Fibroblast of lung (primary cell): ENCODE results near the gene RBM33. TPM values are rescaled to one million over a fixed set of nuclear protein-coding genes. Genes with fewer than 3 reads are reported as not detected.
A peak's percentile ranks its signal among the peaks of the same experiment; 100 is the strongest.
"Not testable (repeated sequence)": the region's sequence is repeated elsewhere in the genome, so short reads cannot be mapped to it uniquely, and the experiment has no call there.

Source experiments
- DNase-seq, 2 donors: peaks; one replicate each; pipeline versions ENCODE4 v3.0.0 to v3.0.0-alpha.2; 2010; ENCODE audit warnings: low read depth in 2 of 2
- H2AFZ ChIP-seq: 2 replicates; pipeline ENCODE4 v1.5.1; 2012; ENCODE audit warnings: low read length, control low read depth, inconsistent platforms
- H3K27ac ChIP-seq: 2 replicates; pipeline ENCODE4 v1.5.1; 2011; ENCODE audit warnings: low read length, control low read depth; ENCODE audit not compliant: insufficient read depth
- H3K27me3 ChIP-seq: 2 replicates; pipeline ENCODE4 v1.5.1; 2011; ENCODE audit warnings: mild to moderate bottlenecking, low read length; ENCODE audit not compliant: control insufficient read depth, insufficient read depth
- H3K36me3 ChIP-seq: 2 replicates; pipeline ENCODE4 v1.5.1; 2011; ENCODE audit warnings: low read length; ENCODE audit not compliant: control insufficient read depth, insufficient read depth
- H3K4me1 ChIP-seq: 2 replicates; pipeline ENCODE4 v1.5.1; 2011; ENCODE audit warnings: low read length; ENCODE audit not compliant: control insufficient read depth, insufficient read depth; ENCODE audit errors: extremely low read depth
- H3K4me2 ChIP-seq: 2 replicates; pipeline ENCODE4 v1.5.1; 2011; ENCODE audit warnings: low read length, control low read depth; ENCODE audit not compliant: insufficient read depth; ENCODE audit errors: extremely low read depth
- H3K4me3 ChIP-seq, 4 experiments: fragments of 200-600 bp in 1 of 4; sonication (generic) in 1 of 4; replicated peaks in 1 of 4; 2 replicates each; pipeline ENCODE4 v1.5.1; 2011 to 2016; ENCODE audit warnings: low read length in 4 of 4, low read depth in 3 of 4, mild to moderate bottlenecking in 3 of 4, control low read depth in 2 of 4, inconsistent platforms in 1 of 4, mixed read lengths in 1 of 4; ENCODE audit not compliant: insufficient read depth in 1 of 4; ENCODE audit errors: control extremely low read depth in 1 of 4
- H3K79me2 ChIP-seq: 2 replicates; pipeline ENCODE4 v1.5.1; 2012; ENCODE audit warnings: mild to moderate bottlenecking, low read length, inconsistent platforms; ENCODE audit not compliant: control insufficient read depth, insufficient read depth
- H3K9ac ChIP-seq: 2 replicates; pipeline ENCODE4 v1.5.1; 2011; ENCODE audit warnings: mild to moderate bottlenecking, low read length, control low read depth; ENCODE audit not compliant: insufficient read depth
- H3K9me3 ChIP-seq: 2 replicates; pipeline ENCODE4 v1.5.1; 2012; ENCODE audit warnings: low read depth, low read length; ENCODE audit not compliant: control insufficient read depth, insufficient read depth
- H4K20me1 ChIP-seq: 2 replicates; pipeline ENCODE4 v1.5.1; 2011; ENCODE audit warnings: low read length; ENCODE audit not compliant: control insufficient read depth, insufficient read depth; ENCODE audit errors: extremely low read depth
- EZH2 ChIP-seq: IDR thresholded peaks from 2 replicates; pipeline ENCODE4 v1.5.1; 2012; ENCODE audit warnings: low read length, control low read depth, mild to moderate bottlenecking; ENCODE audit errors: missing control alignments
- polyA plus RNA-seq, 2 donors: library from polyadenylated mRNA; depleted of rRNA in 1 of 2; stranded (reverse) in 1 of 2; unstranded in 1 of 2; fragments of >200 nt; gene quantifications; 2 replicates each; pipeline ENCODE4 v1.2.1, GENCODE V29; 2011 to 2012; ENCODE audit warnings: missing spikeins in 1 of 2
- total RNA-seq: library from RNA; depleted of rRNA; stranded (reverse); fragments of >200 nt; gene quantifications from 2 replicates; pipeline ENCODE4 v1.2.1, GENCODE V29; 2014
- TF ChIP-seq, protein P1 (sequence below), 2 donors: IDR thresholded peaks in 1 of 2; conservative IDR thresholded peaks in 1 of 2; 1 replicate in 1 of 2; 2 replicates in 1 of 2; pipeline ENCODE4 v1.5.1; 2011 to 2012; ENCODE audit warnings: low read length in 2 of 2, control low read depth in 1 of 2, inconsistent platforms in 1 of 2, low read depth in 1 of 2, mild to moderate bottlenecking in 1 of 2

The RBM33 gene
- total and polyA plus RNA-seq, 2 donors (not counting 1 experiment from before 2014, with no cell fraction given) = 6.9 to 33.2 TPM

DNA sequence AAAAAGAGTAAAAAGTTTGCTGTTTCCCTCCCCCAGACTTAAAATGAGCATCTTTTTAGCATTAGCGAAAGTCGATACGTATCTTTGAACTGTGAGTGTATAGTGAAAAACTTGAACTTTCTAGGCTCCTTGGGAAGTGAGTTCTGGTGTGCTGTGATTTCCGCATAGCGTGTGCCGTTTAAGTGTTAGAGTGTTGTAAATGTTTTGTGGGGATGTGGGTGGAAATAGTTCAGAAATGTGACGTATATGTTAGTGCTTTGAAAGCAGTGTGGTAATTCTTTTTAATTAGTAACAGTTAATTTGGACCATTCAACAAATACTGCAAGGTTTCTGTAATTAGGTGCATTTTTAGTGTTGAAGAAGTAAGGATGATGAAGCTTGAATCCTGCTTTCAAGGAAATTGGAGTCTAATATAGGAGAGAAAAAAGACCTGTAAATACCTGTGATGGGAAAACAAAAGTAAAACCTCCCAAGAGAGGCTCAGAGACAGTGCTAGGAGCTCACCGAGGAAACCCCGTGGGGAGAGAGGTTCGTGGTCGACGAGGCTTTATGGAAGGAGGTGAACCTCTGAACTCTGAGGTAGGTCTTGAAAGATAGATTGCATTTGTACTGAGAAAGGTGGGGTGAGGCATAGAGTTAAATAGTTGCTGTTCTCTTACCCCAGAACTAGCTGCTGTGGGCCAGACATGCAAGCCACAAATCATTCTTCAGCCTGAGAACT lies 40.8 kb downstream of the RBM33 start:
- Histone ChIP-seq H3K36me3 (peaks cover 2% of the 10 kb centered on the region), H3K27me3 (no peaks in the 10 kb centered on the region), H3K27ac (no peak overlapping the region), H3K9ac (no peak overlapping the region), H3K9me3 (no peaks in the 10 kb centered on the region), H3K4me1 (no peaks in the 10 kb centered on the region), H3K4me3 (no peak overlapping the region), H4K20me1 (no peaks in the 10 kb centered on the region), H2AFZ (no peak overlapping the region), H3K4me2 (no peak overlapping the region), H3K79me2 (peaks cover 34% of the 10 kb centered on the region)
- no peak for TF ChIP-seq EZH2
- TF ChIP-seq, protein P1, sequence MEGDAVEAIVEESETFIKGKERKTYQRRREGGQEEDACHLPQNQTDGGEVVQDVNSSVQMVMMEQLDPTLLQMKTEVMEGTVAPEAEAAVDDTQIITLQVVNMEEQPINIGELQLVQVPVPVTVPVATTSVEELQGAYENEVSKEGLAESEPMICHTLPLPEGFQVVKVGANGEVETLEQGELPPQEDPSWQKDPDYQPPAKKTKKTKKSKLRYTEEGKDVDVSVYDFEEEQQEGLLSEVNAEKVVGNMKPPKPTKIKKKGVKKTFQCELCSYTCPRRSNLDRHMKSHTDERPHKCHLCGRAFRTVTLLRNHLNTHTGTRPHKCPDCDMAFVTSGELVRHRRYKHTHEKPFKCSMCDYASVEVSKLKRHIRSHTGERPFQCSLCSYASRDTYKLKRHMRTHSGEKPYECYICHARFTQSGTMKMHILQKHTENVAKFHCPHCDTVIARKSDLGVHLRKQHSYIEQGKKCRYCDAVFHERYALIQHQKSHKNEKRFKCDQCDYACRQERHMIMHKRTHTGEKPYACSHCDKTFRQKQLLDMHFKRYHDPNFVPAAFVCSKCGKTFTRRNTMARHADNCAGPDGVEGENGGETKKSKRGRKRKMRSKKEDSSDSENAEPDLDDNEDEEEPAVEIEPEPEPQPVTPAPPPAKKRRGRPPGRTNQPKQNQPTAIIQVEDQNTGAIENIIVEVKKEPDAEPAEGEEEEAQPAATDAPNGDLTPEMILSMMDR (conservative IDR thresholded peaks at IDR 0.05 in 1 of 2, IDR thresholded peaks at IDR 0.05 in 1 of 2; ENCODE audit: low read depth in 1 of 2, low read length in 2 of 2) = no peak
- DNase-seq = peak in 1 of 2 donors; percentile 50

DNA sequence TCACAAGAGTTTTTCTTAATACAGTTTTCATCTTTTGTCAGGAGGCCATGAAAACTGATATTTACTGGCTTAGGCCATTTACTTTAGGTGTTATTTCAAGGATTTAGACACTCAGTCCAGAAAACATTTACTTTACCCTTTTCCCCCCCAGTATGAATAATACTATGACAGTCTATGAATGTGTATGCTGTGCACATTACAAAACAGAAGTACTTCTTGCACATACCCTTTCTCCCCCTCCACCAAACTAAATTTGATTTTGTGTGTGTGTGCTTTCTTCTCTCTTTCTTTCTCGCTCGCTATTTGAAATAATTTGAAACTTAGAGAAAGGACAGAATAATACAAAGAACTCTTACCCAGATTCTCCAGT lies 41.3 kb downstream of the RBM33 start:
- Histone ChIP-seq H3K27ac (no peak overlapping the region), H3K4me2 (no peak overlapping the region), H3K4me1 (no peaks in the 10 kb centered on the region), H3K4me3 (no peak overlapping the region), H3K36me3 (peaks cover under 1% of the 10 kb centered on the region), H2AFZ (no peak overlapping the region), H3K79me2 (peaks cover 34% of the 10 kb centered on the region), H3K9me3 (no peaks in the 10 kb centered on the region), H3K27me3 (no peaks in the 10 kb centered on the region), H3K9ac (no peak overlapping the region), H4K20me1 (no peaks in the 10 kb centered on the region)
- no peak for DNase-seq
- TF ChIP-seq EZH2 = no peak
- TF ChIP-seq, protein P1 (conservative IDR thresholded peaks at IDR 0.05 in 1 of 2, IDR thresholded peaks at IDR 0.05 in 1 of 2; ENCODE audit: low read depth in 1 of 2, low read length in 2 of 2) = no peak

DNA sequence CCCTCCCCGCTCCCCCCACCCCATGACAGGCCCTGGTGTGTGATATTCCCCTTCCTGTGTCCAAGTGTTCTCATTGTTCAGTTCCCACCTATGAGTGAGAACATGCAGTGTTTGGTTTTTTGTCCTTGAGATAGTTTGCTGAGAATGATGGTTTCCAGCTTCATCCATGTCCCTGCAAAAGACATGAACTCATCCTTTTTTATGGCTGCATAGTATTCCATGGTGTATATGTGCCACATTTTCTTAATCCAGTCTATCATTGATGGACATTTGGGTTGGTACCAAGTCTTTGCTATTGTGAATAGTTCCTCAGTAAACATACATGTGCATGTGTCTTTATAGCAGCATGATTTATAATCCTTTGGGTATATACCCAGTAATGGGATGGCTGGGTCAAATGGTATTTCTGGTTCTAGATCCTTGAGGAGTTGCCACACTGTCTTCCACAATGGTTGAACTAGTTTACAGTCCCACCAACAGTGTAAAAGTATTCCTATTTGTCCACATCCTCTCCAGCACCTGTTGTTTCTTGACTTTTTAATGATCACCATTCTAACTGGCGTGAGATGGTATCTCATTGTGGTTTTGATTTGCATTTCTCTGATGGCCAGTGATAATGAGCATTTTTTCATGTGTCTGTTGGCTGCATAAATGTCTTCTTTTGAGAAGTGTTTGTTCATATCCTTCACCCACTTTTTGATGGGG lies 42.3 kb downstream of the RBM33 start:
- H3K4me2 ChIP-seq, H2AFZ ChIP-seq, H3K27ac ChIP-seq, DNase-seq, H3K27me3 ChIP-seq, H3K9me3 ChIP-seq, H3K4me1 ChIP-seq, H3K9ac ChIP-seq, H4K20me1 ChIP-seq, H3K36me3 ChIP-seq, H3K4me3 ChIP-seq: not testable (repeated sequence)
- H3K79me2 ChIP-seq = peaks cover 38% of the 10 kb centered on the region

DNA sequence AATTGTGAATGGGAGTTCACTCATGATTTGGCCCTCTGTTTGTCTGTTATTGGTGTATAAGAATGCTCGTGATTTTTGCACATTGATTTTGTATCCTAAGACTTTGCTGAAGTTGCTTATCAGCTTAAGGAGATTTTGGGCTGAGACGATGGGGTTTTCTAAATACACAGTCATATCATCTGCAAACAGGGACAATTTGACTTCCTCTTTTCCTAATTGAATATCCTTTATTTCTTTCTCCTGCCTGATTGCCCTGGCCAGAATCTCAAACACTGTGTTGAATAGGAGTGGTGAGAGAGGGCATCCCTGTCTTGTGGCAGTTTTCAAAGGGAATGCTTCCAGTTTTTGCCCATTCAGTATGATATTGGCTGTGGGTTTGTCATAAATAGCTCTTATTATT lies 43.8 kb downstream of the RBM33 start:
- H3K4me1 ChIP-seq, H2AFZ ChIP-seq: not testable (repeated sequence)

DNA sequence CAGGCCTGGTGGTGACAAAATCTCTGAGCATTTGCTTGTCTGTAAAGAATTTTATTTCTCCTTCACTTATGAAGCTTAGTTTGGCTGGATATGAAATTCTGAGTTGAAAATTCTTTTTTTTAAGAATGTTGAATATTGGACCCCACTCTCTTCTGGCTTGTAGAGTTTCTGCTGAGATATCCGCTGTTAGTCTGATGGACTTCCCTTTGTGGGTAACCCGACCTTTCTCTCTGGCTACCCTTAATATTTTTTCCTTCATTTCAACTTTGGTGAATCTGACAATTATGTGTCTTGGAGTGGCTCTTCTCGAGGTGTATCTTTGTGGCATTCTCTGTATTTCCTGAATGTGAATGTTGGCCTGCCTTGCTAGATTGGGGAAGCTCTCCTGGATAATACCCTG lies 46.2 kb downstream of the RBM33 start:
- H4K20me1 ChIP-seq = not testable (repeated sequence)
- H3K79me2 ChIP-seq = peaks cover 32% of the 10 kb centered on the region

More for the DNA sequence above, 43.8 kb downstream of the RBM33 start:
- not testable (repeated sequence) for H3K27ac ChIP-seq, DNase-seq, H4K20me1 ChIP-seq, H3K27me3 ChIP-seq, H3K9me3 ChIP-seq, H3K9ac ChIP-seq, H3K4me2 ChIP-seq, H3K36me3 ChIP-seq, H3K4me3 ChIP-seq
- peaks cover 40% of the 10 kb centered on the region for H3K79me2 ChIP-seq

More for the DNA sequence above, 46.2 kb downstream of the RBM33 start:
- H3K4me2 ChIP-seq, H3K27me3 ChIP-seq, H3K4me1 ChIP-seq, H3K9me3 ChIP-seq, H3K4me3 ChIP-seq, H3K27ac ChIP-seq, H3K36me3 ChIP-seq, H2AFZ ChIP-seq, H3K9ac ChIP-seq, DNase-seq: not testable (repeated sequence)
